ENCODE data around the gene INKA1.
"Not testable (repeated sequence)": the region's sequence is repeated elsewhere in the genome, so short reads cannot be mapped to it uniquely, and the experiment has no call there.

INKA1 gene

GRCh38 chr3:49807431-49808114 lies 4.5 kb downstream of the INKA1 start:
- DNase-seq (ENCODE audit: low read depth) = no peak

GRCh38 chr3:49812916-49813496 lies 9.9 kb downstream of the INKA1 start:
- no peak for DNase-seq (ENCODE audit: low read depth)

GRCh38 chr3:49813497-49814174 lies 10.6 kb downstream of the INKA1 start, which contains the start of gene UBA7:
TSS of gene UBA7 (minus strand) at chr3:49813953. CDS start at chr3:49813787, 166 bp downstream.
- no peak for DNase-seq (ENCODE audit: low read depth)

- DNase-seq (ENCODE audit: low read depth) = not testable (repeated sequence)
These were observed 20.1 kb downstream of the INKA1 start for GRCh38 chr3:49823131-49823530.

- DNase-seq (ENCODE audit: low read depth) = no peak
These were observed 23.0 kb downstream of the INKA1 start for GRCh38 chr3:49826016-49826415.

GRCh38 chr3:49831341-49831740 lies 28.3 kb downstream of the INKA1 start:
- DNase-seq (ENCODE audit: low read depth) = no peak

GRCh38 chr3:49839193-49839809 lies 36.2 kb downstream of the INKA1 start:
- peak; percentile 52 for DNase-seq (ENCODE audit: low read depth)

- DNase-seq (ENCODE audit: low read depth) = no peak
These were observed 37.3 kb downstream of the INKA1 start for GRCh38 chr3:49840388-49840787.

GRCh38 chr3:49841126-49841696 lies 38.1 kb downstream of the INKA1 start:
- no peak for DNase-seq (ENCODE audit: low read depth)

- DNase-seq (ENCODE audit: low read depth) = no peak
These were observed 38.7 kb downstream of the INKA1 start for GRCh38 chr3:49841806-49842205.

GRCh38 chr3:49842843-49843517 lies 39.9 kb downstream of the INKA1 start:
- DNase-seq (ENCODE audit: low read depth) = no peak

GRCh38 chr3:49844464-49845183 lies 41.6 kb downstream of the INKA1 start:
- DNase-seq (ENCODE audit: low read depth) = no peak

GRCh38 chr3:49845694-49846093 lies 42.6 kb downstream of the INKA1 start:
- DNase-seq (ENCODE audit: low read depth) = no peak
